Tibial nerve (tissue), 4 donors: Measurements from ENCODE around the gene THSD4.

Experiments
- CTCF ChIP-seq, 5 experiments: fragments of 200-600 bp in 3 of 5; fragments of 450-650 bp in 2 of 5; sonication (generic) in 3 of 5; IDR thresholded peaks; one replicate each; pipeline ENCODE4 v1.5.1; 2016 to 2019; ENCODE audit warnings: antibody characterized with exemption in 5 of 5, mild to moderate bottlenecking in 3 of 5, moderate library complexity in 2 of 5
- EP300 ChIP-seq, 2 donors: sonication (generic); formaldehyde crosslinking; IDR thresholded peaks; one replicate each; pipeline ENCODE4 v1.6.1; 2017; ENCODE audit warnings: antibody characterized with exemption in 2 of 2, mild to moderate bottlenecking in 1 of 2
- POLR2A ChIP-seq, 2 donors: fragments of 450-650 bp; IDR thresholded peaks; one replicate each; pipeline ENCODE4 v1.6.1; 2017; ENCODE audit warnings: antibody characterized with exemption in 2 of 2, mild to moderate bottlenecking in 2 of 2, moderate library complexity in 2 of 2

- no peak for TF ChIP-seq CTCF (IDR thresholded peaks at IDR 0.05)
- no peak for TF ChIP-seq POLR2A (IDR thresholded peaks at IDR 0.05)
- no peak for TF ChIP-seq EP300 (IDR thresholded peaks at IDR 0.05)
These were observed 613.6 kb downstream of the THSD4 start for GRCh38 chr15:71728881-71729280.
